ENCODE data around the gene ACY1. TPM values are rescaled to one million over a fixed set of nuclear protein-coding genes. Genes with fewer than 3 reads are reported as not detected.

ACY1 gene
- total and polyA plus RNA-seq, 2 of the 13 experiments (the other 11 are each of a cell fraction or from before 2014, with no cell fraction given) = 113 to 162 TPM

DNA sequence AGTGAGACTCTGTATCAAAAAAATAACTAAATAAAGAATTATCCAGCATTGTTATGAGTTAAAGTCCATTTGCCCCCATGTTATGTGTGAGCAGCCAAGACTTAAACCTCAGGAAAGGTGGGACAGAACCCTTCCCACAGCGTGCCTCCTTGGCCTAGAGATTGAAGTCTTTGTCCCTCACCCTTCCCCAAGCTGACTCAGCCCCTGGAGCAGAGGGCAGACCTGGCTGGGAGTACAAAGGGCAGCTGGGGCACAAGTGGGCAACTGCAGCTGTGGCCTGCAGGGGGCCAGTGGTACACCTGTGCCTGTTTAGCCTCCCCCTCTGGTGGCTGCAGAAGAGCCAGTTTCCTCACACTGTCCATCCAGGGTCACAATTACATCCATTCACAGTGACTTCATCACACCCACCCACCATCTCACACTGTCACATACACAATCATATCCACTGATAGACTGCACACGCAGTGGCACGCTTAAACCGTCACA, 940 bp upstream of the ACY1 start (continued):
- TF ChIP-seq, protein P1, sequence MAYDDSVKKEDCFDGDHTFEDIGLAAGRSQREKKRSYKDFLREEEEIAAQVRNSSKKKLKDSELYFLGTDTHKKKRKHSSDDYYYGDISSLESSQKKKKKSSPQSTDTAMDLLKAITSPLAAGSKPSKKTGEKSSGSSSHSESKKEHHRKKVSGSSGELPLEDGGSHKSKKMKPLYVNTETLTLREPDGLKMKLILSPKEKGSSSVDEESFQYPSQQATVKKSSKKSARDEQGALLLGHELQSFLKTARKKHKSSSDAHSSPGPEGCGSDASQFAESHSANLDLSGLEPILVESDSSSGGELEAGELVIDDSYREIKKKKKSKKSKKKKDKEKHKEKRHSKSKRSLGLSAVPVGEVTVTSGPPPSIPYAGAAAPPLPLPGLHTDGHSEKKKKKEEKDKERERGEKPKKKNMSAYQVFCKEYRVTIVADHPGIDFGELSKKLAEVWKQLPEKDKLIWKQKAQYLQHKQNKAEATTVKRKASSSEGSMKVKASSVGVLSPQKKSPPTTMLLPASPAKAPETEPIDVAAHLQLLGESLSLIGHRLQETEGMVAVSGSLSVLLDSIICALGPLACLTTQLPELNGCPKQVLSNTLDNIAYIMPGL (CRISPR knock-in tag; IDR thresholded peaks at IDR 0.05; ENCODE audit: borderline replicate concordance in 1 of 2, low read depth in 1 of 2) = peak; percentile 89 to 98
- TF ChIP-seq, protein P2, sequence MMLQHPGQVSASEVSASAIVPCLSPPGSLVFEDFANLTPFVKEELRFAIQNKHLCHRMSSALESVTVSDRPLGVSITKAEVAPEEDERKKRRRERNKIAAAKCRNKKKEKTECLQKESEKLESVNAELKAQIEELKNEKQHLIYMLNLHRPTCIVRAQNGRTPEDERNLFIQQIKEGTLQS (CRISPR knock-in tag; IDR thresholded peaks at IDR 0.05) = peak; percentile 81; the same call in 1 of the 2 replicates
- no peak; the same call in 1 of the 2 replicates for TF ChIP-seq ZNF766 (CRISPR knock-in tag; IDR thresholded peaks at IDR 0.05; ENCODE audit: borderline replicate concordance)
- TF ChIP-seq, protein P3, sequence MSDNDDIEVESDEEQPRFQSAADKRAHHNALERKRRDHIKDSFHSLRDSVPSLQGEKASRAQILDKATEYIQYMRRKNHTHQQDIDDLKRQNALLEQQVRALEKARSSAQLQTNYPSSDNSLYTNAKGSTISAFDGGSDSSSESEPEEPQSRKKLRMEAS (IDR thresholded peaks at IDR 0.05) = peak; percentile 79
- TF ChIP-seq TEAD2 (CRISPR knock-in tag; IDR thresholded peaks at IDR 0.05) = no peak
- TF ChIP-seq, protein P4, sequence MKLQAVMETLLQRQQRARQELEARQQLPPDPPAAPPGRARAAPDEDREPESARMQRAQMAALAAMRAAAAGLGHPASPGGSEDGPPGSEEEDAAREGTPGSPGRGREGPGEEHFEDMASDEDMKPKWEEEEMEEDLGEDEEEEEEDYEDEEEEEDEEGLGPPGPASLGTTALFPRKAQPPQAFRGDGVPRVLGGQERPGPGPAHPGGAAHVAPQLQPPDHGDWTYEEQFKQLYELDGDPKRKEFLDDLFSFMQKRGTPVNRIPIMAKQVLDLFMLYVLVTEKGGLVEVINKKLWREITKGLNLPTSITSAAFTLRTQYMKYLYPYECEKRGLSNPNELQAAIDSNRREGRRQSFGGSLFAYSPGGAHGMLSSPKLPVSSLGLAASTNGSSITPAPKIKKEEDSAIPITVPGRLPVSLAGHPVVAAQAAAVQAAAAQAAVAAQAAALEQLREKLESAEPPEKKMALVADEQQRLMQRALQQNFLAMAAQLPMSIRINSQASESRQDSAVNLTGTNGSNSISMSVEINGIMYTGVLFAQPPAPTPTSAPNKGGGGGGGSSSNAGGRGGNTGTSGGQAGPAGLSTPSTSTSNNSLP (IDR thresholded peaks at IDR 0.05; ENCODE audit: low read depth, low read length) = no peak; the same call in 1 of the 2 replicates
- no peak for TF ChIP-seq ZBTB8A (CRISPR knock-in tag; IDR thresholded peaks at IDR 0.05; ENCODE audit: borderline replicate concordance, low read depth)
- peak; percentile 76; the same call in 1 of the 2 replicates for TF ChIP-seq ZNF160 (CRISPR knock-in tag; IDR thresholded peaks at IDR 0.05)
- TF ChIP-seq, protein P5, sequence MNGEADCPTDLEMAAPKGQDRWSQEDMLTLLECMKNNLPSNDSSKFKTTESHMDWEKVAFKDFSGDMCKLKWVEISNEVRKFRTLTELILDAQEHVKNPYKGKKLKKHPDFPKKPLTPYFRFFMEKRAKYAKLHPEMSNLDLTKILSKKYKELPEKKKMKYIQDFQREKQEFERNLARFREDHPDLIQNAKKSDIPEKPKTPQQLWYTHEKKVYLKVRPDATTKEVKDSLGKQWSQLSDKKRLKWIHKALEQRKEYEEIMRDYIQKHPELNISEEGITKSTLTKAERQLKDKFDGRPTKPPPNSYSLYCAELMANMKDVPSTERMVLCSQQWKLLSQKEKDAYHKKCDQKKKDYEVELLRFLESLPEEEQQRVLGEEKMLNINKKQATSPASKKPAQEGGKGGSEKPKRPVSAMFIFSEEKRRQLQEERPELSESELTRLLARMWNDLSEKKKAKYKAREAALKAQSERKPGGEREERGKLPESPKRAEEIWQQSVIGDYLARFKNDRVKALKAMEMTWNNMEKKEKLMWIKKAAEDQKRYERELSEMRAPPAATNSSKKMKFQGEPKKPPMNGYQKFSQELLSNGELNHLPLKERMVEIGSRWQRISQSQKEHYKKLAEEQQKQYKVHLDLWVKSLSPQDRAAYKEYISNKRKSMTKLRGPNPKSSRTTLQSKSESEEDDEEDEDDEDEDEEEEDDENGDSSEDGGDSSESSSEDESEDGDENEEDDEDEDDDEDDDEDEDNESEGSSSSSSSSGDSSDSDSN (CRISPR knock-in tag; IDR thresholded peaks at IDR 0.05) = no peak; the same call in 1 of the 2 replicates
- TF ChIP-seq KAT7 (CRISPR knock-in tag; IDR thresholded peaks at IDR 0.05; ENCODE audit: borderline replicate concordance) = no peak
- no peak for TF ChIP-seq HES4 (CRISPR knock-in tag; IDR thresholded peaks at IDR 0.05; ENCODE audit: borderline replicate concordance)
- no peak for TF ChIP-seq ZNF382 (CRISPR knock-in tag; IDR thresholded peaks at IDR 0.05; ENCODE audit: borderline replicate concordance)
- TF ChIP-seq, protein P6, sequence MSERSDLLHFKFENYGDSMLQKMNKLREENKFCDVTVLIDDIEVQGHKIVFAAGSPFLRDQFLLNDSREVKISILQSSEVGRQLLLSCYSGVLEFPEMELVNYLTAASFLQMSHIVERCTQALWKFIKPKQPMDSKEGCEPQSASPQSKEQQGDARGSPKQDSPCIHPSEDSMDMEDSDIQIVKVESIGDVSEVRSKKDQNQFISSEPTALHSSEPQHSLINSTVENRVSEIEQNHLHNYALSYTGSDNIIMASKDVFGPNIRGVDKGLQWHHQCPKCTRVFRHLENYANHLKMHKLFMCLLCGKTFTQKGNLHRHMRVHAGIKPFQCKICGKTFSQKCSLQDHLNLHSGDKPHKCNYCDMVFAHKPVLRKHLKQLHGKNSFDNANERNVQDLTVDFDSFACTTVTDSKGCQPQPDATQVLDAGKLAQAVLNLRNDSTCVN (CRISPR knock-in tag; IDR thresholded peaks at IDR 0.05; ENCODE audit: borderline replicate concordance) = peak; percentile 79
- no peak for TF ChIP-seq ZNF230 (CRISPR knock-in tag; IDR thresholded peaks at IDR 0.05)
- TF ChIP-seq ZNF564 (CRISPR knock-in tag; IDR thresholded peaks at IDR 0.05) = no peak
- TF ChIP-seq ZNF44 (CRISPR knock-in tag; IDR thresholded peaks at IDR 0.05) = 0 out of 2 replicates have a peak, but pooled peaks have one; percentile 48
- TF ChIP-seq ZBTB38 (CRISPR knock-in tag; IDR thresholded peaks at IDR 0.05) = peak; percentile 21; the same call in 1 of the 2 replicates

Measured in HepG2 (cell line).